Cardiac fibroblast (primary cell): ENCODE results near the gene LAMP1.

Experiments
- DNase-seq, 2 donors: peaks; one replicate each; pipeline versions ENCODE4 v3.0.0 to v3.0.0-alpha.2; 2010; ENCODE audit warnings: low read depth in 2 of 2
- H3K4me3 ChIP-seq, 2 donors: replicated peaks in 1 of 2; 1 replicate in 1 of 2; 2 replicates in 1 of 2; pipeline ENCODE4 v1.5.1; 2011; ENCODE audit warnings: low read depth in 2 of 2, low read length in 2 of 2, mild to moderate bottlenecking in 2 of 2, moderate library complexity in 1 of 2
- TF ChIP-seq, protein P1 (sequence below): IDR thresholded peaks from one replicate; pipeline ENCODE4 v1.5.1; 2011; ENCODE audit warnings: low read depth, mild to moderate bottlenecking, low read length, inconsistent platforms

Gene LAMP1

DNA sequence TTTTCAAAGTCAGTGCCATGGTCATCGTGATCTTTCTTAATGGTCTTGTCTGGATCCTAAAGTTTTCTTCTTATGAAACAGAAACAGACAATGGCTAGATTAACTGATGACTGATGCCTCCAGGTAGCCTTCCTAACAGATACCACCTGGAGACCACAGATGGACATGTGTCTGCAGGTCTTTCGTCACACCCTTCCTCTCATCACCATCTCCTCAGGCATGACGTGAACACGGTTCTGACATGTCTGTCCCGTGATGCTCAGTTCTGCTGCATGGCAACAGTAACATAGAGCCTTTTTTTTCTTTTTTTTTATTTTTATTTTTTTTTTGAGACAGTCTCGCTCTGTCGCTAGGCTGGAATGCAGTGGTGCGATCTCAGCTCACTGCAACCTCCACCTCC is 13.1 kb upstream of the LAMP1 start:
- DNase-seq, result no peak
- H3K4me3 ChIP-seq, result no peak overlapping the region
- TF ChIP-seq, protein P1, sequence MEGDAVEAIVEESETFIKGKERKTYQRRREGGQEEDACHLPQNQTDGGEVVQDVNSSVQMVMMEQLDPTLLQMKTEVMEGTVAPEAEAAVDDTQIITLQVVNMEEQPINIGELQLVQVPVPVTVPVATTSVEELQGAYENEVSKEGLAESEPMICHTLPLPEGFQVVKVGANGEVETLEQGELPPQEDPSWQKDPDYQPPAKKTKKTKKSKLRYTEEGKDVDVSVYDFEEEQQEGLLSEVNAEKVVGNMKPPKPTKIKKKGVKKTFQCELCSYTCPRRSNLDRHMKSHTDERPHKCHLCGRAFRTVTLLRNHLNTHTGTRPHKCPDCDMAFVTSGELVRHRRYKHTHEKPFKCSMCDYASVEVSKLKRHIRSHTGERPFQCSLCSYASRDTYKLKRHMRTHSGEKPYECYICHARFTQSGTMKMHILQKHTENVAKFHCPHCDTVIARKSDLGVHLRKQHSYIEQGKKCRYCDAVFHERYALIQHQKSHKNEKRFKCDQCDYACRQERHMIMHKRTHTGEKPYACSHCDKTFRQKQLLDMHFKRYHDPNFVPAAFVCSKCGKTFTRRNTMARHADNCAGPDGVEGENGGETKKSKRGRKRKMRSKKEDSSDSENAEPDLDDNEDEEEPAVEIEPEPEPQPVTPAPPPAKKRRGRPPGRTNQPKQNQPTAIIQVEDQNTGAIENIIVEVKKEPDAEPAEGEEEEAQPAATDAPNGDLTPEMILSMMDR, result no peak

DNA sequence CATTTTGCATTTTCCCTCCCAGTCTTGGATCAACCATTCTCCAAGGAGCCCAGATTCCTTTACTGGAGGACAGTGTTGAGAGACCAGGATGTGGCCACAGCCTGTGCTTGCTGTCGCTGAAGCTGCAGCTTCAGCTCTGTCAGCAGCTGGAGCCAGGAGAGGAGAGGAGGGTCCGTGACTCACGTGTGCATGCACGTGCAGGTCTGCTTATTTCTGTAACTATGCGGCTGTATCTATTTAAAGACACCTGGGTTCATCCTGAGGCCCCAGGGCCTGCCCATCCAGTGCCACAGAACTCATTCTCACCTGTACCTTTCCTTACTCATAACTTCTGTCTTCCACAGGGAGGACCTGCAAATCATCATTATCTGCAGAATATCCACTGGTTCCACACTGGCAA is 8.2 kb upstream of the LAMP1 start:
- TF ChIP-seq, protein P1, result no peak
- DNase-seq, result no peak
- H3K4me3 ChIP-seq, result no peak overlapping the region

DNA sequence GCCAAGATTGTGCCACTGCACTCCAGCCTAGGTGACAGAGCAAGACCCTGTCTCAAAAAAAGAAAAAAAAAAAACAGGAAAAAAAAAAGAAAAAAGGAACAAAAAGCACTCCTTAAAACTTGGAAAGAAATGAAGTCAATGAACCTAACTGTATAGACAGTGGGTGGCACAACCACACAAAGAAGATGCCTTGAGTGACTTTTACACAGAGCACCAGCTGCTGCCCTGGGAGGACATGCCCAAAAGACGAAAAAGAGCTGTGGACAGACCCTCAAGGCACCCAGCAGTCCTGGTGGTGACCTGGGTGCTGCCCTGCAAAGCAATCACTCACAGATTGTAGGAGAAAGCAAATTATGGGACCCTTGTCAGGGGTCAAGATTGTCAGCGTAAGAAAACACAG is 5.9 kb upstream of the LAMP1 start:
- H3K4me3 ChIP-seq, result no peak overlapping the region
- TF ChIP-seq, protein P1, result no peak
- DNase-seq, result no peak

DNA sequence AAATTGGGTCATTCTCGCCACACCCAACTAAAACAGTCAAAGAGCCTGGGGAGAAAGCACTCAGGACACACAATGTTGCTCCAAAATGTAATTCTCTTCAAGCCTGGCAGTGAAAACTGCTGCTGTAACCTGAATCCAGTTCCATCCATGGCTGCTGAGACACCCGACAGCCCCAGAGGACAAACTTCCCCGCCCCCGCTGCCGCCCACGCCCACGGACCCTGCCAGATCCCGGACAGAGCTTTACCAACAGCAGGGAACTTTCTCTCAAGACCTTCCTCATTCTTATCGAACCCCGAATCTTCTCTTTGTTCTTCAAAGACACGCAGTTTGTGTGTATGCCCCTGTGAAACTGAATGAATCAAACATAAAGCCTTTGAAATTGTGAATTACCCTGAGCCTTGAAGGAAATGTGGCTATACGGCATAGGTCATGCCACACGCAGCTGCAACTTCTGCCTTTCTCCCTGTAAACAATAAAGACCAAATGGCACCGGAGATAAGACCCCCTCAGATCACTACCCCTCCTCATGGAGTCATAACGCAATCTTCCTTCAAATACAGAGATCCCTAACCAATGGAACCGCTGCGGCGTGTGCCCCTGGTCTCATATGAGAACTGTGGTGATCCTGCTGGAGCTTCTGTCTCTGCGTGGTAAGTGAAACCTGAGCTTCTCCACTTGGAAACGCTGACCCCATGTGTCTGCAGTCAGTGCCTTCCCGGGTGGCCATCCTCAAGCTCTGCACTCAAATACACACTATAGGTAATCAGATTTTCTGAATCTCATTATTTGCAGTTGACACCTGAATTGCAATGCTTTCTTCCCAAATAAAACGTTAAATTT is 4.8 kb upstream of the LAMP1 start:
- TF ChIP-seq, protein P1, result no peak
- peak; percentile 3 to 22 for DNase-seq
- H3K4me3 ChIP-seq, result peak overlapping the region; percentile 2 to 8

DNA sequence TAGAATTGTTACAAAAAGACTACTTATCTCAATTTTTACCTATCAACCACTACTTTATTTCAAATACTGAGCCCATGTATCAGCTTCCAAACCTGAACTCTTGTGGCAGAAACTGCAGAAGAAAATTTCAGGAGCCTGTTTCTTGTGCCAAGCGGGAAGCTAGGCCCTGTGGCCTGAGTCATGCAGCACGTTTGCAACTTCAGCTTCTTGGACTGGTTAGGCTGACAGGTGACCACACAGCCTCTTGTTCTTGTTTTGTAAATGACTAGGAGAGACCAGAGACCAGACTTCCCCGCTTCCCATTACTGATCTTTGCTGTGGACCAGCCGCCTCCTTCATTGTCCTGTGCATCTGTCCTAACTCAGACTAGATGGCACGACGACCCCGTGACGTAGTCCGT is 3.4 kb upstream of the LAMP1 start:
- DNase-seq, result no peak
- H3K4me3 ChIP-seq, result no peak overlapping the region
- TF ChIP-seq, protein P1, result no peak

DNA sequence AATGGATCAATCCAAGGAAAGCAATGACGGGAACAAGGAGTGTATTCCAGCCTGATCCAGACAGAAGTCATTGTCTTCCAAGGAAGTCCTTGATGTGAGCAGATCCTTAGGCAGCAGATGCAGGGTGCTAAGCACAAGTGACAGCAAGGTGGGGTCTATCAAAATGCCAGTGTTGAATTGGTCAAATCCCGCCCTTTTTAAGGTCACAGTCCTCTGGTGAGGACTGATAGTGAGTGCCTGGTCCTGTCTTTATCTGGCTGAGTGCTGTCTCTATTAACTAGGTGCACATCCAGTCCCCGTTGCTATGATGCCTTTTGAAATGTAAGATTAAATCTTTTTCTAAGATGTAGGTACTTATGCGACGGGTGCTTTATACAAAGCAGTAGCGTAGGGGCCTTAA is 1.3 kb upstream of the LAMP1 start:
- H3K4me3 ChIP-seq, result no peak overlapping the region
- TF ChIP-seq, protein P1, result no peak
- no peak for DNase-seq
